HepG2 (cell line): ENCODE results near the gene IL15RA. TPM values are rescaled to one million over a fixed set of nuclear protein-coding genes. Genes with fewer than 3 reads are reported as not detected.
A peak's percentile ranks its signal among the peaks of the same experiment; 100 is the strongest.

Source experiments
- BCL6 ChIP-seq: IDR thresholded peaks from 2 replicates; pipeline ENCODE4 v1.6.1; 2016; ENCODE audit warnings: missing genetic modification reagents, missing compliant biosample characterization
- RBM22 ChIP-seq: fragments of 200-400 bp; formaldehyde crosslinking; optimal IDR thresholded peaks from 2 replicates; pipeline ENCODE3; 2017; ENCODE audit warnings: mild to moderate bottlenecking, low read length, moderate library complexity
- STAG1 ChIP-seq: sonication (generic); formaldehyde crosslinking; IDR thresholded peaks from 2 replicates; pipeline ENCODE4 v1.4.0; 2020; ENCODE audit warnings: missing genetic modification reagents
- UBTF ChIP-seq: sonication (generic); formaldehyde crosslinking; IDR thresholded peaks from 2 replicates; pipeline ENCODE4 v1.4.0; 2020; ENCODE audit warnings: mild to moderate bottlenecking, missing genetic modification reagents
- XRCC5 ChIP-seq: fragments of 200-400 bp; formaldehyde crosslinking; optimal IDR thresholded peaks from 2 replicates; pipeline ENCODE3; 2017; ENCODE audit warnings: mild to moderate bottlenecking, low read length
- YEATS4 ChIP-seq: sonication (generic); formaldehyde crosslinking; IDR thresholded peaks from 2 replicates; pipeline ENCODE4 v1.4.0; 2020; ENCODE audit warnings: missing genetic modification reagents, borderline replicate concordance
- ZBTB40 ChIP-seq, 2 experiments: fragments of 450-650 bp in 1 of 2; sonication (generic) in 1 of 2; formaldehyde crosslinking in 1 of 2; IDR thresholded peaks; 2 replicates each; pipeline versions ENCODE4 v1.6.1 to v1.8.0; 2016 to 2022; ENCODE audit warnings: antibody characterized with exemption in 1 of 2, mild to moderate bottlenecking in 1 of 2, missing genetic modification reagents in 1 of 2
- ZMYM3 ChIP-seq: sonication (generic); formaldehyde crosslinking; IDR thresholded peaks from 2 replicates; pipeline ENCODE4 v1.5.1; 2020; ENCODE audit warnings: mild to moderate bottlenecking, missing genetic modification reagents
- ZNF512B ChIP-seq: sonication (generic); formaldehyde crosslinking; IDR thresholded peaks from 2 replicates; pipeline ENCODE4 v1.5.1; 2020; ENCODE audit warnings: missing genetic modification reagents, mild to moderate bottlenecking, borderline replicate concordance
- ZNF563 ChIP-seq: sonication (generic); formaldehyde crosslinking; IDR thresholded peaks from 2 replicates; pipeline ENCODE4 v1.8.0; 2022; ENCODE audit warnings: mild to moderate bottlenecking, moderate library complexity, missing genetic modification reagents
- ZNF670 ChIP-seq: sonication (generic); formaldehyde crosslinking; IDR thresholded peaks from 2 replicates; pipeline ENCODE4 v1.8.0; 2022; ENCODE audit warnings: mild to moderate bottlenecking, missing genetic modification reagents, borderline replicate concordance
- ZSCAN21 ChIP-seq: sonication (generic); formaldehyde crosslinking; IDR thresholded peaks from 2 replicates; pipeline ENCODE4 v1.8.0; 2022; ENCODE audit warnings: mild to moderate bottlenecking, missing genetic modification reagents, moderate library complexity, borderline replicate concordance
- polyA plus RNA-seq, 8 experiments: library from polyadenylated mRNA; depleted of rRNA in 3 of 8; stranded (reverse) in 7 of 8; unstranded in 1 of 8; fragments of >200 nt; fragmentation: Illumina TruSeq in 4 of 8; extraction: Trizol in 4 of 8; gene quantifications; 2 replicates each; pipeline versions ENCODE4 v1.2.1 to v1.2.3, GENCODE V29; 2011 to 2016; ENCODE audit warnings: low read depth in 4 of 8, missing spikeins in 1 of 8, mixed read lengths in 1 of 8; ENCODE audit not compliant: insufficient read depth in 1 of 8
- total RNA-seq, 5 experiments: library from RNA; depleted of rRNA; stranded (reverse); fragments of >200 nt; fragmentation: Illumina TruSeq; extraction: Trizol; gene quantifications; 2 replicates each; pipeline ENCODE4 v1.2.3, GENCODE V29; 2016; ENCODE audit warnings: low read depth in 1 of 5

Gene IL15RA
- total and polyA plus RNA-seq, 2 of the 13 experiments (the other 11 are each of a cell fraction or from before 2014, with no cell fraction given) = 0.53 to 0.77 TPM

GRCh38 chr10:5968681-5969453, 8.5 kb downstream of the IL15RA start (continued):
- peak; percentile 72; the same call in 1 of the 2 replicates for TF ChIP-seq ZNF512B (CRISPR knock-in tag)
- TF ChIP-seq YEATS4 (CRISPR knock-in tag) = peak; percentile 32; the same call in 1 of the 2 replicates
- no peak for TF ChIP-seq STAG1 (CRISPR knock-in tag)
- peak; percentile 84 for TF ChIP-seq BCL6 (CRISPR knock-in tag)
- no peak for TF ChIP-seq ZBTB40 (IDR thresholded peaks at IDR 0.05)
- TF ChIP-seq ZBTB40 (CRISPR knock-in tag; IDR thresholded peaks at IDR 0.05) = peak; percentile 66
- TF ChIP-seq ZMYM3 (CRISPR knock-in tag) = peak; percentile 67; the same call in 1 of the 2 replicates
- TF ChIP-seq ZNF670 = peak; percentile 97; the same call in 1 of the 2 replicates
- TF ChIP-seq XRCC5 = no peak
- TF ChIP-seq RBM22 = no peak
- TF ChIP-seq ZNF563 (CRISPR knock-in tag) = peak; percentile 54; the same call in 1 of the 2 replicates
- no peak for TF ChIP-seq ZSCAN21
- TF ChIP-seq UBTF (CRISPR knock-in tag) = peak; percentile 48
